CD4-positive, alpha-beta T cell treated with Interleukin-21 for 1 hour (primary cell): Measurements from ENCODE around the gene BET1.

Experiments
- DNase-seq: peaks from one replicate; pipeline ENCODE4 v3.0.0-alpha.2; 2020

BET1 gene

GRCh38 chr7:94011714-94012353, 7.7 kb upstream of the BET1 start:
- no peak for DNase-seq

- DNase-seq = no peak
Observed at GRCh38 chr7:94008537-94008936, 4.4 kb upstream of the BET1 start.

DNA sequence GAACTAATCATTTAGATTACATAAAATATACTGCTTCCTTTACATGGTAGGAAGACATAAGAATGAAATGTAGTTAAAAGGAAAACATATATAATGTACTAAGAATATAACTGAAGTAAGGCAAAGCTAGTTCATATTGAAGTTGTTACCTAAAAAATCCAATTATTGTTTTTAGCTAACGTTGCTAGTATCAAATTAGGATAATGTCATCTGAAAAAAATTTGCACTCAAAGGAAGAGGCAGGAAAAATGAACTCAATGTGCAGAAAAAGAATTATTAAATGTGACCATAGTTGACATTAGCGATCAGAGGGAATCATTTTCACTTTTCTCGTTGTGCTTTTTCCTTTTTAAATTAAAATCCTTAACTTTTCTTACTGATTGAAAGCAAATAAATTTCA, 1.6 kb upstream of the BET1 start:
- no peak for DNase-seq

GRCh38 chr7:94003446-94004023, 620 bp downstream of the BET1 start:
- DNase-seq = no peak

DNA sequence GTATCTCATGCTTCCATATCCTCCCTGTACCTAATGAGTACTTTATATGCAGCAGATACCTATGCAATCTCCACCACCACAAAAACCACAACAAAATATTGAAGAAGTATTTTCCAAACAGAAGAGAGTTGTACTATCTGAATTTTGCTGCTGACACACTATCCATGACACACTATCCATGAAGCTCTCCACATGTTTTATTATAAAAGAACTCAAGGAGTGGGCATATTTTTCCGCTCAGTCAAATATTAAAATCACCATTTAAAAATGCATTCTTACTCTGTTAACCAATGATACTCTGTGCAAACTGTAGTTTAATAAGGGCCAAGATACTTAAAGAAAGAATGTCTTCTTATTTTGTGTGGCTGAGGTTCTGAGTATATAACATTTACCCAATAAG, 2.8 kb downstream of the BET1 start:
- DNase-seq = no peak

GRCh38 chr7:93997868-93998267, 6.3 kb downstream of the BET1 start:
- DNase-seq = no peak

DNA sequence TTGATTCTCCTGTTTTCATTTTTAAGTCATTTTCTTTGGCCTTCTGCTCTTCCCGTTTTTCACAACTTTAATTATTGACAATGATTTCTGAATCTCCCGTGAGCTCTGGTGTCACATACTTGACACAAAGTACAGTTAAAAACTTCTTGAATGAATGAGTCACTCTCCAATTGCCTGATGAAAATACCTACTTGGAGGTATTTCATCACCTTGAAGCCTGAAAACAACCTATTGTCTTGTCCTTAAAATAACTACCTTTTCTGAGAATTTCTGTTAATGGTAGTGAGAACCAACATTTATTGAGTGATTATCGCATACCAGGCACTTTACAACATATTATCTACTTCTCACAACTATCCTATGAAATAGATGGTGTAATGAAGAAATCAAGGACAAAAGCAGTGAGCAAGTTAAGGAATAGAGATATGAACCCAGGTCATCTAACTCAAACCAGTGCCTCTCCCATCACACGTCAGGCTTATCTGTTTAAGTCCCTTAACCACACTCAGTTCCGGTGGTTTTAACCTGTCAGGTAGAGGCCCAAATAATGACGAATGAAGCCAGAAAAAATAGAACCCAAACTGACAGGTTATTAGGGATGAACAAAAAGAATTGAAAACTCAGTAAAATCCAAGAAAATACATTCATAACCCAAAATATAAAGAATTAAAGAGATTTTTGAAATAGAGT, 11.6 kb downstream of the BET1 start:
- no peak for DNase-seq

GRCh38 chr7:93987297-93987696, 16.9 kb downstream of the BET1 start:
- no peak for DNase-seq

DNA sequence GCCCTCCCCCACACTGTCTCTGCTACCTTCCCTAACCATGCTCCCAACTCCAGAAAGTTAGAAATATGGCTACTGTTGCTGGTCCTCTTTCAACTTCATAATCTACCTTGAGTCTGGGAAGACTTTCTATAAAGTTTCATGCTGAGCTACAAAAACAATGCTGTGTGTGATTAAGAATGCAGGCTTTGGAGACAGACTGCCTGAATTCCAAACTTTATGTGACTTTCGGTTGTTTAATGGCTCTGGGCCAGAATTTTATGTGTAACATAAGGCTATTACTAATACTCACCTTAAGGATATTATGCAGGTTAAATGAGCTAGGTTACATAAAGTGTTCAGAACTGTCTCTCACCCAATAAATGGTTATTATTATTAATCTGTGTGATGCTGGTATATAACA, 19.1 kb downstream of the BET1 start:
- no peak for DNase-seq

DNA sequence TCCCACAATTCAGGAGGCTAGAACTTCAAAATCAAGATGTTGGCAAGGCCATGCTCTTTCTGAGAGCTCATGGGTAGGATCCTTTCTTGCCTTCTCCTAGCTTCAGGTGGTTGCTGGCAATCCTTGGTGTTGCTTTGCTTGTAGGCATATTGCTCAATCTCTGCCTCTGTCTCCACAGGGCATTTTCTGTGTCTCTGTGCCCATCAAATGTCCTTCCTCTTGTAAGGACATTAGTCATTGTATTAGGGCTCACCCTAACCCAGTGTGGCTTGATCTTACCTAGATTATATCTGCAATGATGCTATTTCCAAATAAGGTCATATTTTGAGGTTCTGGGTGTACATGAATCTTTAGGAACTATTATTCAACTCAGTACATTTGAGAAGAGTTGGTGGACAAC, 20.1 kb downstream of the BET1 start:
- no peak for DNase-seq

- DNase-seq = no peak
Observed at GRCh38 chr7:93981480-93981874, 22.7 kb downstream of the BET1 start.

- DNase-seq = no peak
Observed at GRCh38 chr7:93980744-93981479, 23.2 kb downstream of the BET1 start.

DNA sequence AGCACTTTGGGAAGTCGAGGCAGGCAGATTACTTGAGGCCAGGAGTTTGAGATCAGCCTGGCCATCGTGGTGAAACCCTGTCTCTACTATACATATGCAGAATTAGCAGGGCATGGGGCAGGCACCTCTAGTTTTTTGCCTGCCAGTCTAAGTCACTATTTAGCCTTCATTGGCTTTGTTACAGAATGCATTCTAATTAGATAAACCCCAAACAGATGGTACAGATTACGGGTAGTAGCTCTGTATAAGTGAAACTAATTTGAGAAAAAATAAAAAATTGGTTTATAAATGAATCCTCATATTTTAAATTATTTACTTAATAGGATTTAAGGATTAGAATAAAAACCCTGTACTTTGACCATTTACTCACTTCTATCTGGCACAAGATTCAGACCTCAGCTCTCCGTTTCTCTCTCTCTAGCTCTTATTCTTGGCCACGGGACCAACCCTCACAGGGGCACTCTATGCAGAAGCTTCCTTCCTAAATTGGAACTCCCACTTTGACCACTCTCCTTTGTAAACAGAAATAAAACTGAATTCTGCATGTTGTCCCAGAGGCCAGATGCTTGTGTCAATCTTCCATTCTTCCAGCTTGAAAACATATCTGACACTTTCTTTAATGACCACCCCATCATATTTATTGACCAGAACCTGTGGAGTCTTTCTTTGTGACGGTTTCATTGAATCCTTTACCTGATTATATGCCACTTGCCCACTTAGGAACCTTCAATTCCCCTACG, 26.8 kb downstream of the BET1 start:
- DNase-seq = no peak

GRCh38 chr7:93973134-93973533, 31.0 kb downstream of the BET1 start:
- no peak for DNase-seq

DNA sequence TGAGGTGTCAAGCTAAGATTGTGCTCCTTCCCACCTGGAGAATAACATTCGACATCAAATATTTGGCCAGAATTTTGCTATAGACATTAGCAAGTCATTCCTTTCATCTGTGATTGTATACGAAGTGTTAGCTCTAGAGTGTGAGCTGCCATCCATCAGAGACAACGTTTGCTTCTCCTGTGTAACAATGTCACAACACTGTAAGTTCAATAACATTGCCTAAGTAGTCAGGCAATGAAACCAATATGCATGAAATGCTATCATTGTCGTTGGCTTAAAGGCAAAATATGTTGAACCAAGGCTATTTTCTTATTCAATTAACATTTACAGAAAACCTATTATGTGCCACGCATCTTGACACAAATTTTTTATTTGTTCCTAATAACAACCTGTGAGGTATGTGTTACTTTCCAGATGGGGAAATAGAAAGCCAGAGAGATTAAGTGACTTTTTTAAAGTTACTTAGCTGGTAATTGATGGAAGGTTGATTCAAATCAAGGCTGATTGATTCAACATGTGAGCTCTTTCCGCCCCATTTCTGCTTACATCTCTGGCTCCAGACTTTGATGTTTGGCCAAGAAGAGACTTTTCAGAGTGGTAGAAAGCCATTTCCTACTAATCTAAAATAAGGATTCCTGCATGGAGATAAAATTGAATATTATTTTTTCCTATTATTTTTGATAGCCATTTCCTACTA, 32.0 kb downstream of the BET1 start:
- DNase-seq = no peak

DNA sequence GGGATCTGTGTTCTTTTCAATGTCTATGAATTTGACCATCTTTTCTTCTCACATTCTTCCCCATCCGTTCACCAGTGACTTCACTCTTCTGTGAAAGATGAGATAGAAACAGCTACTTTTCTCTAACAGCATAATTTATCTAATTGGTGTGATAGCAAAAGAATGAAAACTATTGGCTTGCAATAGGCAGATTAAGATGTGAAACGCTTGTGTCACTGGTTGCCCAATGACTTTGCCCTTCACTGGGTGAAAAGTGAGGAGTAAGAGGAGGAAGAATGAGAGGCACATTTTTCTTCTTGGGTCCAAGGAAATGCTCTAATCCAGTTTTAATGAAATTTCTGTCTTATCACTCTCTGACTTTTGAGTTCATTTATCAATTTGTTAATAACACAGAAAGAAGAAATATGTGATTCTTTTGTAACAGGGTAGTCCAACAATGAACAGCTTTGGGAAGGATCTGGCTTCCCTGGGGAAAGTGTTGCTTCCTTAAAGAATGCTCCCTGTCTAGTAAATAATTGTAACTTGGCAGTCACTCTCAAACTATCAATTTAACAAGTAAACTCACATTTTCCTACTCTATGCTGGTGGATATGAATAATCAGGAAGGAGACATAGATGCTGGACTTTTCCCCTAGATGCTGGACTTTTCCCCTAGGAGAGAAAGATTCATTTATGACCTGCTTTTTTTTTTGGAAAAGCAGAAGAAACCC, 35.1 kb downstream of the BET1 start:
- DNase-seq = no peak

DNA sequence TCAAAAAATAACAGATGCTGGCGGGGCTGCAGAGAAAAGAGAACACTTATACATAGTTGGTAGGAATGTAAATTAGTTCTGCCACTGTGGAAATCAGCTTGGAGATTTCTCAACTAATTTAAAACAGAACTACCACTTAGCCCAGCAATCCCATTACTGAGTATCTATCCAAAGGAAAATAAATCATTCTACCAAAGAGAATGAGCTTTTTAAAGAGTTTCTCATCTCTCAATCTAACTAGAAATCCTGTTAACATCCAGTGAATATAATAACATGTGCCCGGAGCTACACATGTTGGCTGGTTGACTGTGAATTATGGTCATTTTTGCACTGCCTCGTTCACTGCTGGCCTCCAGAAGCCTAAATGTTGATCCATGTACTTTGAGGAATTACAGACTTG, 39.3 kb downstream of the BET1 start:
- DNase-seq = no peak

DNA sequence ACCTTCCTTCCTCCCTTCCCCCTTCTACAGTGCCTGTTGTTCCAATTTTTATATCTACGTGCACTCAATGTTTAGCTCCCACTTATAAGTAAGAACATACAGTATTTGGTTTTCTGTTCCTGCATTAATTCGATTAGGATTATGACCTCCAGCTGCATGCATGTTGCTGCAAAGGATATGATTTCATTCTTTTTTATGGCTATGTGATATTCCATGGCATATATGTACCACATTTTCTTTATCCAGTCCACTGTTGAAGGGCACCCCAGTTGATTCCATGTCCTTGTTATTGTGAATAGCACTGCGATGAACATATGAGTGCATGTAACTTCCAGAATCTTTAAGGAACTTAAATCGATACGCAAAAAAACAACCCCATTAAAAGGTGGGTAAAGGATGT, 39.9 kb downstream of the BET1 start:
- no peak for DNase-seq

- no peak for DNase-seq
Observed at GRCh38 chr7:93960986-93961385, 43.2 kb downstream of the BET1 start.

DNA sequence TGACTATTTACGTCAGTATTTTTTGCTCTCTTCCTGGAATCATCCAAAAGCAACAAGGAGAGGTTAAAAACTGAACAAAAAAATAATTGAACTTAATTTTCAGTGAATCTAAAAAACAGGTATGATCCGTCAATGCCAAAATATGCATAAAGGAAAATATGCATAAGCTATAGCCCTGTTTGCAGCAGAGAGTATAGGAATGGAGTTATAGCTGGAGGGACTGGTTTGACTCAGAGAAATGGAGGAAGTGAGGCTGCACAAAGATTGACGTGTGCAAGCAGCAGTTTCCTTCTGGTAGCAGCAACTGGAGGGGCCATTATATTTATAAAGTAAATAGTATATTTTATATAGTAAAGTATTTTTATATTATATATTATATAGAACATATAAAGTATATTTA, 45.5 kb downstream of the BET1 start:
- DNase-seq = no peak

DNA sequence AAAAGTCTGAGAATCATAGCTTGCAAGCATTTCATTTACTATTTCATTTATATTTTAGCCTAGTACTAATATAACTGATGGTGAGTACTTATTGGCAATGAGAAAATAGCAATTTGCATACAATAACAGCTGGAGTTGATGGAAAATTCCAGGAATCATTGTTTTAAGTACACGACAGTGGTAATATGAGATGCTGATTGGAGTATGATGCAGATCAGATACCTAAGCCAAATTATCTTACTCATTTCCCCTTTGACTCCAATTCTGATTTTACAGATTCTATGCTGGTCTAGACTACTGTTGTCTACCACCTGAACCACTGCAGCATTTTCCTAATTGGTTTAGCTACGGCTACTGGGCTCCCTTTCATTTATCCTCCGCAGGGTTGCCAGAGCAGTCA, 45.9 kb downstream of the BET1 start:
- DNase-seq = no peak

GRCh38 chr7:93957767-93958166, 46.4 kb downstream of the BET1 start:
- no peak for DNase-seq
